HG03159 (cell line): Measurements from ENCODE around the gene LRRC51.
"Not testable (repeated sequence)": the region's sequence is repeated elsewhere in the genome, so short reads cannot be mapped to it uniquely, and the experiment has no call there.

Source experiments
- ATAC-seq: cut with Tn5 transposase; IDR thresholded peaks from one replicate; pipeline ENCODE4 v1.9.1; 2021; ENCODE audit warnings: mild to moderate bottlenecking, moderate library complexity; ENCODE audit not compliant: unreplicated experiment

Gene LRRC51

GRCh38 chr11:72103754-72104167 lies 23.1 kb downstream of the LRRC51 start:
- ATAC-seq: no peak

GRCh38 chr11:72105888-72106287 lies 25.2 kb downstream of the LRRC51 start, which contains the start of gene TOMT:
TOMT (plus strand) TSS chr11:72105924; CDS start chr11:72105952, 28 bp downstream.
- no peak for ATAC-seq

GRCh38 chr11:72111300-72112142 lies 30.9 kb downstream of the LRRC51 start:
- ATAC-seq: peak; percentile 2

- peak; percentile 88 for ATAC-seq
Observed at GRCh38 chr11:72112143-72112977, 31.7 kb downstream of the LRRC51 start, which contains the start of gene ANAPC15. ANAPC15 (minus strand) TSS chr11:72112695; CDS start chr11:72111276, 1,419 bp downstream.

DNA sequence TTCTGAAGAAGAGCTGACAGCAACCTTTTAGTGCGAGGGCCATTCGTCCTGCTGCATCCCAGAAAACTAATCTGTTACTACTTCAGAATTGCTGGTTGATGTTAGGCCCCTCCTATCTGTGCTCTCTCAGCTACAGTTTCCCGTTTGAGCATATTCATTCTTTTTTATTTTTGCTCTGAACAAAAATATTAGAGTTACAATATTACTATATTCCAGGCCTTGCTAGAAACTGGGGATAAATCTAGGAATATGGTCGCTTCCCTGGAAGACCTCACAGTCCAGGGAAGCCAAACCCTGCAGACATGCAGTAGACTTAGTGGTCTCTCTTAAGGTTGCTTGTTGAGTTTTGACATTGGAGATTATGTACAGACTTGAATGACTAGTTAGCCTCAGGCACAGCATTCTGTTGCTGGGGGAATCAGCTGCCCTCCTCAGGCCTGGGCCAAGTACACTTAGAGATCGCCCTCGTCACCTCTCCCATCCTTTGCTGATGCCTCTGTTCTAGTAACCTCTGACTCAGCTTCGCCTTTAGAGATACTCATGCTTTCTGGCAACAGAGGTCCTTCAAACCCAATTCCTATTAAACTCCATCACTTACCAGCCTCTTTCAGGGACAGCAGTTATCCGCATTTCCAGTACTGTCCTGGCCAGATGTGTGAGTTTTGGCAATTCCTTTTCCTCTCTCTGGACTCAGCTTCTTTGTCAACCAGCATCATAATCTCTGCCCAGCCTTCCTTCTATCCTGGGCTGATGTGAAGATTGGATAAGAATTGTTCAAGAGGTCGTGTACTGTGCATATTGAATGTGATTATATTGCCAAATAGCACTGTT lies 32.5 kb downstream of the LRRC51 start:
- ATAC-seq: no peak

DNA sequence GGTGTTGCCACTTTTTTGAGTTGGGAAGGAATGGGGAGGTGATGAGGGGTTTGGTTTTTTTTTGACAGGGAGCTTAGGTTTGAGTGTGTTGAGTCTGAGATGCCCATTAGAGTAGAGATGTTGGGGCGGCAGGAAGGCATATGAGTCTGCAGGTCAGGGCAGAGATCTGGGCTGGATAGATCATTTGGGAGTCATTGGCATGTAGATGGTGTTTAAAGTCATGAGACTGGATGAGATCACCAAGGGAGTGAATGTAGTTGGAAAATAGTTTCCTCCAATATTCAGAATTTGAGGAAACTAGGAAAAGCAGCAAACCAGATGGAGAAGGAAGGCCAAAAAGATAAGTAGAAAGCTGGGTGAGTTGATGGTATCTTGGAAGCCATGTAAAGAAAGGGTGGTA lies 33.9 kb downstream of the LRRC51 start:
- no peak for ATAC-seq

DNA sequence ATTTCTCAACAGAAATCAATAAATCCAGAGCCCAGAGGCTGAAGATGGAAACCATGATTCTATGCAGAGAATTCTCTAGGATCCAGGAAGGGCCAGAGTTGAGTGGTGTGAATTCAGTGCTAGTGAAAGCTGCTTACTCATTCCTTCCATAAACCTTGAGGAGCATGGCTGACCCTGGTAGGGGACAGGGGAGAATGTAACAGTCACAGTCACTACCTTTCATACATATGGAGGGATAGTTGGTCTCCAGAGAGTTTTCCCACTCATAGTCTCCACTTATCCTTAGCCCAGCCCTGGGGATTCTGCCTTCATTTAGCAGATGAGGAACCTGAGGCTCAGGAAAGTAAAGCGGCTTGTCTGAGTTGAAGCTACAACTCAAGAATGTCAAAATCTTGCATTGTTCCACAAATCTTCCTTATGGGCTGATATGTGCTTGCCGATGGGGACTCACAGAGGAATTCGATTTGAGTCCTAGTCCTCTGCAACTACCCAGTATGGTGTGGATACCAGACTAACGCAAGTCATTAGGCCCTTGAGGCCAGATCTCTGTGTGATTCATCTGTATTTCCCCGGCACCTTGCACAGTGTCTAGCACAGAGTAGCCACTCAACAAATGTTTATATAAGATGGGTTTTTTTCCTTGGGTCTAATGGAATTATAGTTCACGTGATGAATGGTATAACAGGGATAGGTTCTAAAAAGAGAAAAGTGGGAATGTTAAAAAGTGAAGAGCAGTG lies 35.5 kb downstream of the LRRC51 start:
- ATAC-seq: no peak

DNA sequence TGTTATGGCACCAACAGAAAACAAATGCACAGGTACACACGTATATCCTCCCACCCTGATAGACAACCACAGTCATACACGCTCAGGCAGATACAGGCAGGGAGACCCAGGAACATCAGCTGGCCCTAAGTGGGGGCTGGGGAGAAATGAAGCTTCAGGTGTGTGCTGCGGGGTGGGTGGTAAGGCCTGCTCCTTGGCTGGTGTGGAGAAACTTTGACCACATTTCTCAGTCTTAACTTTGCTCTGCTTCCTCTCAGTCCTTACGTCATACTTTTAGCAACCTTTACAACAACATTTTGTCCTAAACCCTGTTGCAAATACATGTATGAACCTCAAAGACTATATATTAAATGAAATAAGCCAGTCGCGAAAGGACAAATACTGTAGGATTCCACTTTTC lies 38.5 kb downstream of the LRRC51 start:
- no peak for ATAC-seq

DNA sequence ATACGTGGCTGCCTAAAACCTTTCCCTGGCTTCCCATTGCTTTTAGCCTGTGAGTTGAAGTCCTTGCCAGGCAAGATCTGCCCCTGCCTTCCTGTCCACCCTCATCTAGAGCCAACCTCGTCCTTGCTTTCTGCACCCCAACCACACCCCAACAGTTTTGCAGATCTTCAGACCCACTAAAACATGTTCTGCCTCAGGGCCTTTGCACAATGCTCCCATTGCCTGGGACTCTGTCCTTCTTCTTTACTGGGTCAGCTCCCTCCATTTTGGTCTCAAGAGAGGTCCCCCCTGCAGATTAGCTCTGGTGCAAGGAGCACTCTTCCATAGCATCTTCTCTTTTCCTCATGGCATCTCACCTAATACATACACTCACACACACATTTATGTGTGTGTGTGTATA lies 40.3 kb downstream of the LRRC51 start:
- ATAC-seq: no peak

DNA sequence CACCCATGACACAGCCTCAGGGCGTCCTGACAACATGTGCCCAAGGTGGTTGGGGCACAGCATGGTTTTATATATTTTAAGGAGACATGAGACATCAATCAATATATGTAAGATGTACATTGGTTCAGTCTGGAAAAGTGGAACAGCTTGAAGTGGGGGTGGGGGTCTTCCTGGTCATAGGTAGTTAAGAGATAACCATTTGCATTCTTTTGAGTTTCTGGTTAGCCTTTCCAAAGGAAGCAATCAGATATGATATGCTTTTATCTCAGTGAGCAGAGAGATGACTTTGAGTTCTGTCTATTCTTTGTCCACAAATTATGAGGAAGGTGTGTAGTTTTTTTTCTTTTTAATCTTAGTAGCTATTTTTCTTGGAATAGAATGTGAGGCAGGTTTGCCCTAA lies 42.0 kb downstream of the LRRC51 start:
- ATAC-seq: no peak

GRCh38 chr11:72123117-72123653 lies 42.5 kb downstream of the LRRC51 start:
- no peak for ATAC-seq

GRCh38 chr11:72124046-72124445 lies 43.4 kb downstream of the LRRC51 start:
- ATAC-seq: no peak

DNA sequence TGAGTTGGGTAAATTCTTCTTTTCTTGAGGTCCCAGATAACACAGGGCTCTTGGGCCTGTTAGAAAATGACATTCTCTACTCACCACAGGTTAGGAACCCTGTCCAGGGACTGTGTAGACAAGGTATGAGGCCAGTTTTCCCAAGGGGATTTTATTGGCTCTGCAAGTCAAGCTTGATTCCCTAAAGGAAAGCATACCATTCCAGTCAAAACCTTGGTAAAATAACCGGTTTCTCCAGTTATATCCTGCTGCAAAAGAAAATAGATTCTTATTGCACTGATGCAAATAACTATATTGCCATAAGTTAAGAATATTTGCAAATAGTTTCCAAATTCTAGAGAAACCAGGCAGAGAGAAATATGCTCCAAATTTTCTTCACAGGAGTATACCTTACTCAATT lies 45.3 kb downstream of the LRRC51 start:
- no peak for ATAC-seq

- ATAC-seq: no peak
Observed at GRCh38 chr11:72127923-72128322, 47.3 kb downstream of the LRRC51 start.

GRCh38 chr11:72129381-72129780 lies 48.7 kb downstream of the LRRC51 start:
- no peak for ATAC-seq

- ATAC-seq: no peak
Observed at GRCh38 chr11:72132646-72133045, 52.0 kb downstream of the LRRC51 start.

GRCh38 chr11:72135473-72135872 lies 54.8 kb downstream of the LRRC51 start, which contains the start of gene FOLR3:
FOLR3 (plus strand) TSS chr11:72135725; CDS start chr11:72135953, 228 bp downstream.
- ATAC-seq: not testable (repeated sequence)

- no peak for ATAC-seq
Observed at GRCh38 chr11:72135891-72136683, 55.4 kb downstream of the LRRC51 start.

DNA sequence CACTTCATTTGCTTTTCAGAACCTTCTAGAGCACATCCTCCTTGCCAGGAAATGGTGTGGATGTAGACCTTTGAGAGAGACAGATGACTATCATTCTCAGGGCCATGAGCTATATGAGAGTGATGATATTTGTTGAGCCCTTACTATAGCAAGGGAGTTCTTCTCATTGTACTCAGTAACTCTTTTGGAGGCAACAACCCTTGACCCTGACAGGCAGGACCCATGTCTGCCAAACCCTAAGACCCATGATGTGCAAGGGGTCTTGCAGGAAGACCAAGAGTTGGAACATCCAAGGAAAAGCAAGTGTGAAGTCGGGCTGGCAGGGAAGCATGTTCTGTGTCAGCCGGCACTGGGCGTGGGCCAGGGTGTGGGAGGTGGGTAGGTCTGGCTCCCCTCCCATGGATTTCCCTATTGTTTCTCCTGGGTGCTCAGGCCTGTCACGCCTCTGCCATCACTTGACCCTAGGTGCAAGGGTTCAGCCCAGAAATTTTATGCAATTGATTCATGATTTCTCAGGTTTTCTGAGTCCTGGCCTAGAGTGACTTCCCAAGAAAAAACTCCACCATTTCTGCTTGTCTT lies 56.1 kb downstream of the LRRC51 start:
- ATAC-seq: no peak
